DOHH2 (cell line): ENCODE data around the gene CBR3.

Experiments
- CTCF ChIP-seq: fragments of 200-600 bp; sonication (generic); IDR thresholded peaks from one replicate; pipeline ENCODE4 v1.5.1; 2014; ENCODE audit warnings: antibody characterized with exemption, mild to moderate bottlenecking, low read depth, low read length; ENCODE audit not compliant: poor library complexity, severe bottlenecking
- EZH2phosphoT487 ChIP-seq: fragments of 200-600 bp; sonication (generic); IDR thresholded peaks from 2 replicates; pipeline ENCODE4 v1.6.1; 2017; ENCODE audit warnings: borderline replicate concordance, mild to moderate bottlenecking, antibody characterized with exemption, low read length, moderate library complexity, mixed read lengths

- no peak for TF ChIP-seq CTCF
- no peak for TF ChIP-seq EZH2phosphoT487
These were observed 2.2 kb upstream of the CBR3 start for GRCh38 chr21:36132696-36133095.
